H9 (cell line): ENCODE results near the gene PLEKHN1. TPM values are rescaled to one million over a fixed set of nuclear protein-coding genes. Genes with fewer than 3 reads are reported as not detected.

Source experiments
- DNase-seq: peaks from one replicate; pipeline ENCODE4 v3.0.0-alpha.2; 2017
- H2AFZ ChIP-seq: one replicate; pipeline ENCODE4 v1.6.1; 2013; ENCODE audit warnings: mild to moderate bottlenecking, low read length, control low read depth, moderate library complexity
- H2AK5ac ChIP-seq: 2 replicates; pipeline ENCODE4 v1.6.1; 2013; ENCODE audit warnings: low read length, control low read depth, mixed read lengths; ENCODE audit not compliant: insufficient read length
- H2BK120ac ChIP-seq: one replicate; pipeline ENCODE4 v1.6.1; 2013; ENCODE audit warnings: low read depth, mild to moderate bottlenecking, low read length, control low read depth, inconsistent platforms; ENCODE audit not compliant: poor library complexity, severe bottlenecking
- H2BK12ac ChIP-seq: 2 replicates; pipeline ENCODE4 v1.6.1; 2013; ENCODE audit warnings: low read length, control low read depth, mixed read lengths, low read depth; ENCODE audit not compliant: insufficient read length
- H2BK15ac ChIP-seq: 2 replicates; pipeline ENCODE4 v1.6.1; 2013; ENCODE audit warnings: low read depth, low read length, control low read depth
- H2BK20ac ChIP-seq: one replicate; pipeline ENCODE4 v1.6.1; 2013; ENCODE audit warnings: low read depth, mild to moderate bottlenecking, low read length, control low read depth, inconsistent platforms; ENCODE audit not compliant: poor library complexity, severe bottlenecking
- H2BK5ac ChIP-seq: 2 replicates; pipeline ENCODE4 v1.6.1; 2013; ENCODE audit warnings: low read length, control low read depth, mixed read lengths; ENCODE audit not compliant: insufficient read length
- H3K14ac ChIP-seq: 2 replicates; pipeline ENCODE4 v1.6.1; 2013; ENCODE audit warnings: low read length, control low read depth; ENCODE audit not compliant: insufficient read depth
- H3K18ac ChIP-seq: 2 replicates; pipeline ENCODE4 v1.6.1; 2013; ENCODE audit warnings: low read depth, mild to moderate bottlenecking, mixed read lengths, low read length, control low read depth; ENCODE audit not compliant: insufficient read length
- H3K23ac ChIP-seq: 2 replicates; pipeline ENCODE4 v1.6.1; 2013; ENCODE audit warnings: low read length, control low read depth, mixed read lengths, low read depth; ENCODE audit not compliant: insufficient read length
- H3K23me2 ChIP-seq: 2 replicates; pipeline ENCODE4 v1.6.1; 2013; ENCODE audit warnings: low read depth, mild to moderate bottlenecking, mixed read lengths, low read length, control low read depth; ENCODE audit not compliant: insufficient read length, poor library complexity, severe bottlenecking
- H3K27ac ChIP-seq: 2 replicates; pipeline ENCODE4 v1.5.1; 2013; ENCODE audit warnings: low read length, control low read depth, mixed read lengths, low read depth; ENCODE audit not compliant: insufficient read length
- H3K27me3 ChIP-seq: 2 replicates; pipeline ENCODE4 v1.6.1; 2013; ENCODE audit warnings: low read length, control low read depth, inconsistent platforms; ENCODE audit not compliant: insufficient read depth
- H3K4ac ChIP-seq: 2 replicates; pipeline ENCODE4 v1.6.1; 2013; ENCODE audit warnings: low read depth, mild to moderate bottlenecking, control low read depth, inconsistent platforms, low read length, moderate library complexity
- H3K4me1 ChIP-seq: 2 replicates; pipeline ENCODE4 v1.6.1; 2013; ENCODE audit warnings: low read length, control low read depth, inconsistent platforms; ENCODE audit not compliant: insufficient read depth
- H3K4me2 ChIP-seq: 2 replicates; pipeline ENCODE4 v1.6.1; 2013; ENCODE audit warnings: low read length, control low read depth, mixed read lengths; ENCODE audit not compliant: insufficient read length, insufficient read depth
- H3K56ac ChIP-seq: 2 replicates; pipeline ENCODE4 v1.6.1; 2013; ENCODE audit warnings: low read depth, mild to moderate bottlenecking, mixed read lengths, low read length, control low read depth; ENCODE audit not compliant: insufficient read length
- H3K79me1 ChIP-seq: 2 replicates; pipeline ENCODE4 v1.6.1; 2013; ENCODE audit warnings: low read depth, mild to moderate bottlenecking, moderate library complexity, low read length, control low read depth, inconsistent platforms; ENCODE audit not compliant: insufficient read depth, poor library complexity, severe bottlenecking
- H3K79me2 ChIP-seq: 2 replicates; pipeline ENCODE4 v1.6.1; 2013; ENCODE audit warnings: low read length, control low read depth, inconsistent platforms; ENCODE audit not compliant: insufficient read depth
- H3K9ac ChIP-seq: 2 replicates; pipeline ENCODE4 v1.6.1; 2013; ENCODE audit warnings: low read length, control low read depth, mixed read lengths; ENCODE audit not compliant: insufficient read length; ENCODE audit errors: extremely low read depth
- H3K9me3 ChIP-seq: one replicate; pipeline ENCODE4 v1.6.1; 2013; ENCODE audit warnings: low read depth, low read length, inconsistent platforms; ENCODE audit not compliant: control insufficient read depth
- H3T11ph ChIP-seq: one replicate; pipeline ENCODE4 v1.6.1; 2013; ENCODE audit warnings: mild to moderate bottlenecking, low read length, control low read depth, inconsistent platforms
- H4K20me1 ChIP-seq: one replicate; pipeline ENCODE4 v1.6.1; 2013; ENCODE audit not compliant: control insufficient read depth, insufficient read length, insufficient read depth
- H4K5ac ChIP-seq: 2 replicates; pipeline ENCODE4 v1.6.1; 2013; ENCODE audit warnings: low read depth, mild to moderate bottlenecking, mixed read lengths, low read length, control low read depth; ENCODE audit not compliant: insufficient read length
- H4K8ac ChIP-seq: replicated peaks from 2 replicates; pipeline ENCODE4 v1.6.1; 2013; ENCODE audit warnings: low read length, control low read depth, mixed read lengths, low read depth; ENCODE audit not compliant: insufficient read length
- H4K91ac ChIP-seq: 2 replicates; pipeline ENCODE4 v1.6.1; 2013; ENCODE audit warnings: low read depth, mild to moderate bottlenecking, moderate library complexity, mixed read lengths, low read length, control low read depth; ENCODE audit not compliant: insufficient read length
- H3K27ac Mint-ChIP-seq, 3 experiments: 2 replicates in 2 of 3; 3 replicates in 1 of 3; pipeline ENCODE4 v1.8.0; 2020 to 2021; ENCODE audit warnings: mixed read lengths in 3 of 3, mild to moderate bottlenecking in 1 of 3, moderate library complexity in 1 of 3
- H3K27me3 Mint-ChIP-seq: 2 replicates; pipeline ENCODE4 v1.8.0; 2021; ENCODE audit warnings: low read depth, mild to moderate bottlenecking, moderate library complexity, mixed read lengths
- H3K36me3 Mint-ChIP-seq, 3 experiments: 2 replicates in 2 of 3; 3 replicates in 1 of 3; pipeline ENCODE4 v1.8.0; 2020 to 2021; ENCODE audit warnings: low read depth in 3 of 3, mixed read lengths in 3 of 3; ENCODE audit not compliant: insufficient read depth in 1 of 3
- H3K4me1 Mint-ChIP-seq, 2 experiments: 2 replicates each; pipeline ENCODE4 v1.8.0; 2020; ENCODE audit warnings: mixed read lengths in 2 of 2
- H3K4me3 Mint-ChIP-seq, 2 experiments: 2 replicates in 1 of 2; 3 replicates in 1 of 2; pipeline ENCODE4 v1.8.0; 2020 to 2021; ENCODE audit warnings: mild to moderate bottlenecking in 2 of 2, mixed read lengths in 2 of 2, moderate library complexity in 1 of 2
- H3K9me3 Mint-ChIP-seq, 2 experiments: 2 replicates in 1 of 2; 3 replicates in 1 of 2; pipeline ENCODE4 v1.8.0; 2020; ENCODE audit warnings: mild to moderate bottlenecking in 2 of 2, mixed read lengths in 2 of 2, moderate library complexity in 1 of 2
- WGBS: extraction: QIAGEN DNeasy Blood & Tissue Kit; methylation state at CpG from one replicate; pipeline ENCODE4 v1.1.7; 2013; ENCODE audit warnings: missing lambda C conversion rate, low lambda C conversion rate, mixed read lengths; ENCODE audit not compliant: insufficient read length; ENCODE audit errors: extremely low coverage; 5-methylcytosine and 5-hydroxymethylcytosine counted together
- total RNA-seq: library from RNA; stranded (reverse); gene quantifications from 2 replicates; pipeline ENCODE4 v1.2.1, GENCODE V29; 2021
- TF ChIP-seq, protein P1 (sequence below): fragments of 200-600 bp; sonication (generic); conservative IDR thresholded peaks from 3 replicates; pipeline ENCODE4 v1.8.0; 2021; ENCODE audit warnings: antibody characterized with exemption, mild to moderate bottlenecking

PLEKHN1 gene
- total RNA-seq, 1 experiment from 2014 or later: 3.0 TPM

DNA sequence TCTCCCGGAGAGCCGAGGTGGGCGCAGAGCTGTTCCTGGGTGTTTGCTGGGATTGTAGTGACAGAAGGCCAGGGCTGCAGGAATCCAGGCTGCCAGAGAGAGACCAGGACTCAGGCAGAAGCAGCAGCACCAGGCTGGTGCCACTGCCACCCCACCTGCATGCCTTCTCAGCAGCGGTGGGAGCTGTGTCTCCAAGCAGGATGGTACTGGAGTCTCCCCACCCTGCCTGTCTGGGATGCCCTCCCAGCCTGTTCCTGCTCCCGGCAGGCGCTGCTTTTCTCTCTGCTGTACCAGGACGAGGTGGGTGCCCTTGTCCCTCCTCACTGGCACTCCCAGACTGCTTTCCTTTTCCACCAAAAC lies 38.1 kb downstream of the PLEKHN1 start:
- H3K4me1 Mint-ChIP-seq: peaks cover 13 to 30% of the 10 kb centered on the region in 2 experiments
- H3K36me3 Mint-ChIP-seq: no peaks in the 10 kb centered on the region
- H3K4me3 Mint-ChIP-seq: no peak overlapping the region
- Histone ChIP-seq H2BK20ac (no peak overlapping the region), H4K20me1 (no peaks in the 10 kb centered on the region), H3K27me3 (peaks cover 12% of the 10 kb centered on the region; the same call in 1 of the 2 replicates), H3K56ac (no peak overlapping the region), H3K27ac (no peak overlapping the region), H4K5ac (no peak overlapping the region), H2BK5ac (no peak overlapping the region), H2BK15ac (no peak overlapping the region), H3K18ac (no peak overlapping the region), H3K9ac (no peak overlapping the region), H2BK12ac (no peak overlapping the region), H3K9me3 (no peaks in the 10 kb centered on the region), H3K23me2 (peaks cover 10% of the 10 kb centered on the region), H3K14ac (no peak overlapping the region), H3K23ac (no peak overlapping the region), H3K4me2 (no peak overlapping the region), H2AK5ac (no peak overlapping the region), H2AFZ (no peak overlapping the region), H3K79me2 (no peaks in the 10 kb centered on the region), H2BK120ac (no peak overlapping the region), H4K8ac (no peak overlapping the region), H3T11ph (no peak overlapping the region), H3K4ac (no peak overlapping the region), H3K4me1 (no peaks in the 10 kb centered on the region), H3K79me1 (no peaks in the 10 kb centered on the region), H4K91ac (no peak overlapping the region)
- H3K27me3 Mint-ChIP-seq: peaks cover 80% of the 10 kb centered on the region
- H3K27ac Mint-ChIP-seq: no peak overlapping the region
- H3K9me3 Mint-ChIP-seq: peaks cover 0 to 4% of the 10 kb centered on the region in 2 experiments; a peak in 2 of 5 replicates
- DNase-seq: no peak
- TF ChIP-seq, protein P1, sequence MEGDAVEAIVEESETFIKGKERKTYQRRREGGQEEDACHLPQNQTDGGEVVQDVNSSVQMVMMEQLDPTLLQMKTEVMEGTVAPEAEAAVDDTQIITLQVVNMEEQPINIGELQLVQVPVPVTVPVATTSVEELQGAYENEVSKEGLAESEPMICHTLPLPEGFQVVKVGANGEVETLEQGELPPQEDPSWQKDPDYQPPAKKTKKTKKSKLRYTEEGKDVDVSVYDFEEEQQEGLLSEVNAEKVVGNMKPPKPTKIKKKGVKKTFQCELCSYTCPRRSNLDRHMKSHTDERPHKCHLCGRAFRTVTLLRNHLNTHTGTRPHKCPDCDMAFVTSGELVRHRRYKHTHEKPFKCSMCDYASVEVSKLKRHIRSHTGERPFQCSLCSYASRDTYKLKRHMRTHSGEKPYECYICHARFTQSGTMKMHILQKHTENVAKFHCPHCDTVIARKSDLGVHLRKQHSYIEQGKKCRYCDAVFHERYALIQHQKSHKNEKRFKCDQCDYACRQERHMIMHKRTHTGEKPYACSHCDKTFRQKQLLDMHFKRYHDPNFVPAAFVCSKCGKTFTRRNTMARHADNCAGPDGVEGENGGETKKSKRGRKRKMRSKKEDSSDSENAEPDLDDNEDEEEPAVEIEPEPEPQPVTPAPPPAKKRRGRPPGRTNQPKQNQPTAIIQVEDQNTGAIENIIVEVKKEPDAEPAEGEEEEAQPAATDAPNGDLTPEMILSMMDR: no peak
- WGBS: no CpG with 5 or more reads among the region's 7 CpGs
